T47D (cell line): Measurements from ENCODE around the gene FAM107A.
A peak's percentile ranks its signal among the peaks of the same experiment; 100 is the strongest.

Experiments
- DNase-seq, 2 experiments: peaks; one replicate each; pipeline versions ENCODE4 v3.0.0 to v3.0.0-alpha.2; 2011 to 2012; ENCODE audit warnings: low read depth in 1 of 2, low spot score in 1 of 2
- JUND ChIP-seq: IDR thresholded peaks from 2 replicates; pipeline ENCODE4 v1.6.1; 2012; ENCODE audit warnings: low read depth
- in situ Hi-C: cut with HindIII; loops from 2 replicates; pipeline ENCODE4 v1.10.0; 2016; ENCODE audit warnings: low sequenced_read_pairs, low pct_unique_long_range_greater_than_20kb

FAM107A gene

DNA sequence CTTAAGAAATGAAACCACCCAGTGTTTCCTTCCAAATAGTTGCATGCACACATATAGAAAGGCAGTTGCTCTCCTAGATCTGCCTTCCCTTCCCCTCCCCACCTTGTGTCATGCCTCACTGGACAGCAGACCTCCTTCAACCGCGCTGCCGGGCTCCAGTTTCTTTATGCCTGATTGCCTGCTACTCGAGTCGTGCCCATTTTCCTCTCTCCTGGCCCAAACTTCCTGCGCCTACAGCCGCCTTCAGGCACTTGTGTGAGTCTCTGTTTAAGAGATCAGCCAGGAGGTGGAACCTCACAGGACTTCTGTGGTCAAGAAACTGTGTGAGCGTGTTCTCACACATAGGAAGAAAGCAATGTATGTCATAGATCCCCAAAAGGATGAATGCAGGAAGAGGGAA is 8.8 kb upstream of the FAM107A start:
- in situ Hi-C loops = no loop called here
- DNase-seq = peak; percentile 12 to 50

DNA sequence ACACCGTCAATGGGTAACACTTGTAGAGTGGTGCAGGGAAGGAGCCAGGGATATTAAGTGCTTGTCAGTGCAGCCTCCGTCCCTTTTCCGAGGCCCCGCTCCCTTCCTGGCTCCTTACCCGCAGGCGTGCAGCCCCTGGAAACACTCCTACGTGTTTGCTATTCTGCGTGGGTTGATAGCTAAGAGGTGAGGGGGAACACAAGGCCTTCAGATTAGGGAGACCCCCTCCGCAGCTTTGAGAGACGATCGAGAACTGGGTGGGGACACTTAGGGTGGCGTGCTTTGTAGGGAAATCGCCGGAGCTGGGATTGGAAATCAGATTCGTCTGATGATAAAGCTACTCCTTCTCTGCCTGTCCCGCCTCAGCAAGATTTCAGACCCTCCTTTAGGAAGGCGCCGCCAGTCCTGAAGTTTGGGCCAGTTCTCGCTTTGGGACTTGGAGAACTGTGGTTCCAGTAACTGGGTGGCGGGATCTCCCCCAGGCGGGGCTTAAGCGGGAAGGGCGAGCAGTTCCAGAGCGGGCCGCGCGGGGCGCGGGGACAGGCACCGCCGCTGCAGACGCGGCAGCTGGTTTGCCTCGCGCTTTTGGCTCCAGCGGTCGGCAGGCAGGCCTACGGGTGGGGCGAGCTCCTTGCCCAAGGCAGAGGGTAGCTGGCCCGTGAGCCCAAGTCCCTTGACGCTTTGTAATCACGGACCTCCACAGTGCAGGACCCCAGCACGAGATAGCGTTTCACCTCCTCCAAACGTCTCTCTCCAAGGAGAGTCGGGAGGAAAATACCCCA is 8.0 kb upstream of the FAM107A start:
- TF ChIP-seq JUND = no peak
- DNase-seq = peak; percentile 70 to 89
- in situ Hi-C loops = no loop called here

More for the DNA sequence above, 8.8 kb upstream of the FAM107A start:
- no peak for TF ChIP-seq JUND

DNA sequence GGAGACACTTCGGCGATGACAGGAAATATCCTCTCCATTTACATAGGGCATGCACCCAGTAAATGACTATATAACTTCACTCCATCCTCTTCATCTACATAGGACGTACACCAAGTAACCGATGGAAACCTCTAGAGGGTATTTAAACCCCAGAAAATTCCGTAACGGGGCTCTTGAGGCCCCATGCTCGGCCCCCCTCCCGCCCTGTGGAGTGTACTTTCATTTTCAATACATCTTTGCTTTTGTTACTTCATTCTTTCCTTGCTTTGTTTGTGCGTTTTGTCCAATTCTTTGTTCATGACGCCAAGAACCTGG is 7.5 kb upstream of the FAM107A start:
- in situ Hi-C loops = no loop called here
- no peak for TF ChIP-seq JUND
- no peak for DNase-seq

DNA sequence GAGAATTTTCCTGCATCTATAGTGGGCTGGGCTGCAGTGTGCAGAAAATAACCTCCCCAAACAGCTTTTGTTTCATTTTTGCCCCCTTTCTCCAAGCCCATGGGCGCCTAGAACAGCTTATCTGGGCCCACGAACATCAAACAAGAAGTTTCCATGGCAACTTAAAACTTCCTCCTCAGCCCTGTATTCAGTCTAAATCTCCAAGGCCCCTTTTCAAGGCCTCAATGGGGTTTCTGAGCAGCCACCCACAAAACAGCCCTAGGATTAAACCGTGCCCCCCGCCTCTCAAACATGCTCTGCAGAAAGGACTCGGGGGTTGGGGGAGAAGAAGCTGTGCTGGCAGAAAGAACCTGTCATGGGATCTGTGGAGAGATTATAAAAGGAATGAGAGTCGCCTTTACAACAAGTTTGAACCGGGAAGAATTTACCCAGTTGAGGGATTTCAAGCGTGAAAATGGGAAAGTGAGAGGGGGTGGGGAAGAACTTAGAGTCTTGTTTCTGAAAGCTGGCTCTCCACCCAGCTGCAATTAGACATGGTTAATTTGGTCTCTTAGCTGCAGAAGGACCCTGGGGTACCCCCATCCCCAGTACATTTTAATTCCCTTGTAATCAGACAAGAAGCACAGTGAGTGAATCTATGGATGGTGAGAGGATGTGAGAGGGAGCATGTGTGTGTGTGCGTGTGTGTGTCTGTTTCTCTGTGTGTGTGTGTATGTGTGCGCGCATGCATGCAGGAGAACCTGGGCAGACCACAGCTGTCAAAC is 4.3 kb upstream of the FAM107A start:
- DNase-seq = no peak
- in situ Hi-C loops = no loop called here
- no peak for TF ChIP-seq JUND

DNA sequence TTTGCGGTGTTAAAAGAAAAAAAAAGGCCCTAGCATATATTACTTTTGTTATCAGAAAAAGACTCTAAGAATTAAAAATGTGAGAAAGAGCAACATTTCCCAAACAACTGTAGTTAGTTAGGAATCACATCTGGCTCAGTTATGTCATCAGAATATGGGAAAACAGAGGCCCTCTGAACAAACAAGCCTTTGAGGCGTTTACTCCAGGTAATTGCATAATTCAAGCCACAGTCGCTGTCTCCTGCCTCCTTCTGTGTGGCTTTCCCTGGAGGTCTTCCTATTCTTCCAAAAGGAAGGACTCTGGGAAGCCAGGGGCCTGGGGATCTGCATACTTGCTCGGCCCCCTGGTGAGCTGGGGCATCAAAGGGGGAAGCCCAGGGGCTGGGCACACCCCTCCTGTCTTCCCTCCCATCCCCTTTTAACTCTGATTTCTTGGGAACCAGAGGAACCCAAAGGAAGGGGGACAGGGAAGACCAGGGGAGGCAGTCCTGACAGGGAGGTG is 3.7 kb upstream of the FAM107A start:
- DNase-seq = no peak
- TF ChIP-seq JUND = no peak
- in situ Hi-C loops = no loop called here

DNA sequence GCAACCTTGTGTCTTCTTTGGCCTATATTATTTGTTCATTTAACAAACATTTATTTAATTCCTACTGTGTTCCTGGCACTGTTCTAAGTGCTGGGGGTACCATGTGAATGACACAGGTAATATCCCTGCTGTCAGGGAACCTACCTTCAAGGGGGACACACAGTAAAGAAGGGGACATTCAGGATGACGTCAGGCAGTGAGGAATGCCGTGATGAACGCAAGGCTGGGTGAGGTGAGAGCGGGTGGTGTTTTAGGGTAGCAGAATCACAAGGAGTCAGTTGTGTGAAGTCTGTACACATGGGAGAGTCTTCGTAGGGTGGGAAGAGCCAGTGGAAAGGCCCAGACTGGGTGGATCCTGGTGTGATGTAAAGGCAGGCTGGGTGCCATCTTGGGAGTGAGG is 1.7 kb upstream of the FAM107A start:
- in situ Hi-C loops = no loop called here
- TF ChIP-seq JUND = no peak
- DNase-seq = no peak

DNA sequence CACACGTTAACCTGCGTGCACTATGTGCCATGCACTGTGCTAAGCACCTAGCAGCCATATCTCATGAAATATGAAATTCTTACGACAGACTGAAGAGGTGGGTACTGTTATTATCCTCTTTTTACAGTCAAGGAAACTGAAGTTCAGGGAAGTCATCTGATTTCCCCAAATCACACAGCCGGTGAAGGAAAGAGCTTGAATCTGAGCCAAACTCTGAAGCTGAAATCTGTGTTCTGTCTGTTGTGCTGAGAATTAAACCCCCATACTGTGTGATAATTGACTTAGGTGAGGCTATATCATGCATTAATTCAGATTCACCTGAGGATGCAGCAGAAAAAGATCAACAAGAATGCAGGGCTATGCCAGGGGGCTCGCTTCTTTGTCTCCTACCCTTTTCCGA is 475 bp downstream of the FAM107A start:
- in situ Hi-C loops = no loop called here
- TF ChIP-seq JUND = no peak

DNA sequence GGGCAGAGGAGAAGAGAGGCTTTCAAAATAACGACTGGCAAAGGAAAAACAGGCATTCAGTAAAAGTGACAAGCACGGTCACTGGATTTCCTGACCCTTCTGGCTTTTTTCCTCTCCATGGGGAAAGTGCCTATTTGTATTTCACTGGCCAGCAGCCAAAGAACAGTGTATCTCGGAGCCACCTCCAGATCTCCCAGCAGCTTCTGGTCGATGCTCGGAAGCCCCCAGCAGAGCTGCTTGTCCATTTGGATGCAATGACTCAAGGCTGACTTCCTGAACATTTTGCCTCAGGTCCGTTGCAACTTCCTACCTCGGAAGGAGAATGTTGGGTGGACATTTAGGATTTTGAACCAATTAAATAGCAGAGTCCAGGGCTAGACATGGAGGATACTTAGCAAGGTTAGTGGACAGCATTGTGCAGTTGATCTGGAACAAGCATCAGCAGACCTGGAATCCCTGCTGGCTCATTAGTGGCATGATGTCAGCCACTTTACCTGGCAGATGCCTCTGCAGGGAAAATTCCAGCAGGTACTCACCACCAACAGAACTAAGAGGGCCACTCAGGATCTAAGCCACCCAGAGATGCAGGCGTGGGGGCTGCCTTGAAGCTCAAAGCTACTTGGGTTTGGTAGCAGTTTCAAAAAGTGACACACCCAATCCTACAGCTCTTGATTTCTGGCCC is 1.1 kb downstream of the FAM107A start:
- no peak for DNase-seq
- in situ Hi-C loops = no loop called here
- no peak for TF ChIP-seq JUND

More for the DNA sequence above, 475 bp downstream of the FAM107A start:
- DNase-seq = no peak

DNA sequence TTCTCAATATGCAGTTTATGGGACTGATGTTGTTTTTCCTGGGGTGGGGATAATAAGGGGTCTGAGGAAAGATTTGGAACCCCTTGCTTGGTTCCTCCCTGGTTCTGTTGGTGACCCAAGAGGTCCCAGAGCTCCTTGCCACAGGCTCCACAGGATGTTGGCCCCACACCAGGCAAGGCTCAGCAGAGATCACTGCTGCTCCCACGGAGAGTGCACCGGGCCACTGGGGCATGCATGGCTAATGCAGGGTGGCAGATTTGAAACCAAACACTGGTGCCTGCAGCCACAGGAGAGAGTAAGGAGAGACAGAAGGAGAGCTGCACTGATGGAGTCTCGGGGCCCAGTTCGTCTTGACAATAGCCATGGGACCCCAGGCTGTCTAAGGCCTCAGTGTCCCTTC is 2.5 kb downstream of the FAM107A start:
- in situ Hi-C loops = no loop called here
- no peak for TF ChIP-seq JUND
- DNase-seq = no peak

DNA sequence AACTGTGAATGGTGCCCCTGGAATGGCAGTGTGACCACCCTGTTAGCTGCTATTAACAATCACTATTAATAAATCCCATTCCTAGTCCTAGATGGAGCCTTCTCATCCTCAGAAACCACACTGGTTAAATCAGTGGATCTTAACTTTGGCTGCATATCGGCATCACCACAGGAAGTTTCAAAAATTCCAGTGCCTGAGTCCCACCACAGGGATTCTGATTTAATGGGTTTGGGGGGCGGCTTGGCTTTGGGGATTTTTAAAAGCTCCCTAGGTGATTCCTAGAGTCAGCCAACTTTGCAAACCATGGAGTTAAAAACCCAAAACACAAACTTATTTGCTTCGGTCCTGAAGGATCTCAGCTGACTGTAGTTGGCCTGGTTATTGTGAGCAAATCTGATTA is 3.1 kb downstream of the FAM107A start:
- TF ChIP-seq JUND = no peak
- DNase-seq = no peak
- in situ Hi-C loops = no loop called here

DNA sequence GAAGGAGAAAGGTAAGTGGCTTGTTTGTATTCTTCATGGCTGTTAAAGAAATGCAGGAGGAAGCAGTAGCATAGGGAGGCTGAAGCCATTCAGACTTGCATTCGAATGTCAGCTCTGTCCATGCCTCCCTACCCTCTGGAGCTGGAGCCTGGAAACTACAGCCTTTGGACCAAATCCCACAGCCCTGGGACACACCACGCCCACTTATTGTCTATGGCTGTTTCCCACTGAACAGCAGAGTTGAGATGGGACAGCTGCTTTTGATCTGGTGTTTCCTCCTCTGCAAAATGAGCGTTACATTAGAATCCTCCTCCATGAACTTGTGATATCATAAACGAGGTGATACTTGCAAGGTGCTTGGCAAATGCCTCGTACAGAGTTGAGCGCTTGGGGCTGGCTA is 3.6 kb downstream of the FAM107A start:
- no peak for TF ChIP-seq JUND
- DNase-seq = no peak
- in situ Hi-C loops = no loop called here

DNA sequence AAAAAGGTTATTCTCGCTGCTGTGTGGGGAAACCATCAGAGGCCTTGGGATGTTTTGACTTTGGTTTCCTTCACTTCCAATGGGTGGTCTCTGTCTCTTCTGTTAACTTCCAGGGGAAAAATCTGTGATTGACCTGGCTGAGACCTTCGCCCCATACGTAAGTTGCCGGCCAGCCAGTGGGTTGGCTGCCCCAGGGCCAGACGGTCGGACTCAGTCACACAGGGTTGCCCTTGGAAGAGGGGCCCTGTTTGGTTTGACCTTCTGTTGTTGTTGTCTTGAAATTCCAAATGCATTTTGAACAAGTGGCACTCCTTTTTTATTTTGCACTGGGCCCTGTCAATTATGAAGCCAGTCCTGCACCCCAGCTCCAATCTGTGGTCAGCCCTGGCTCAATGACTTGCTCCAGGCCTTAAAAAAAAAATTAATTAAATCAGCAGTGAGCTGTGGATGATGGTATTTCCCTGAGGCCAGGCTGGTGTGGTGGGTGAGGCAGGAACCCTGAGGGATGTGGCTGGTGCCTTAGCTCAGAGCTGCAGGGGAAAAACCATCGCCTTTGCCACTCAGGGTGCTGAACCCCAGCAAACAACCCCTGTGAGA is 4.5 kb downstream of the FAM107A start:
- no peak for DNase-seq
- in situ Hi-C loops = no loop called here
- TF ChIP-seq JUND = no peak

DNA sequence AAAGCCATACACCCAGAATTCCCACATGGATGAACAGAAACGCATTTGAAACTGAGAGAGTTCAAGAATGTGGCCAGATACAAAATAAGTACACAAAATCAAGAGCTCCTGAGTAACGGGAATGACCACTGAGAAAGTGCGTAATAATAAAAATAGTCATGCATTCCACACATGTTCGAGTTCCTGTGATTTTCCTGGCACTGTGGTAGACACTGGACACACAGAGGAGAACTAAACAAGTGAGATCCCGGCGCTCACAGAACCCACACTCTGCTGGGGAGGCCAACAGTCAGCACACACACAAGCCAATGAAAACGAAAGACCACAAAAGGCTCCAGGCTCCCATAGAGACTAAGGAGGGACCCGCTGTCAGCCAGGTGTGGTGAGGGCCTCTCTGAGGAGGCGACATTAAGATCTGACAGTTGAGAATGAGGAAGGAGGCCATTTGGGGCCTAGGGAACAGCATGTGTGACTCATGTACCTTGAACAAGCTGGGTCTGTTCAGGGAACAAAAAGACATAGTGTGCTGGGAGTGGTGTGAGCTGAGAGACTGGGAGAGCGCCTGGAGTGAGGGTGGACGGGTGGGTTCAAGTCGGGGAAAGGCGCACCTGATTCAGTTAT is 5.1 kb downstream of the FAM107A start:
- in situ Hi-C loops = no loop called here
- DNase-seq = no peak
- TF ChIP-seq JUND = no peak
